NT2/D1 (cell line): Measurements from ENCODE around the gene NOL4L.

Source experiments
- DNase-seq: peaks from one replicate; pipeline ENCODE4 v3.0.0-alpha.2; 2011; ENCODE audit warnings: low read depth, low spot score
- H3K27me3 ChIP-seq: 2 replicates; pipeline ENCODE4 v1.6.0; 2011; ENCODE audit warnings: mild to moderate bottlenecking; ENCODE audit not compliant: insufficient read length, insufficient read depth
- H3K36me3 ChIP-seq: 2 replicates; pipeline ENCODE4 v1.6.1; 2011; ENCODE audit warnings: mild to moderate bottlenecking, low read length, mixed read lengths; ENCODE audit not compliant: insufficient read depth, insufficient read length
- H3K4me1 ChIP-seq: 2 replicates; pipeline ENCODE4 v1.5.1; 2011; ENCODE audit not compliant: insufficient read depth, insufficient read length
- H3K4me3 ChIP-seq: 2 replicates; pipeline ENCODE4 v1.5.1; 2011; ENCODE audit warnings: low read depth; ENCODE audit not compliant: insufficient read length
- H3K9ac ChIP-seq: 2 replicates; pipeline ENCODE4 v1.6.0; 2011; ENCODE audit warnings: low read depth; ENCODE audit not compliant: insufficient read length
- H3K9me3 ChIP-seq: 2 replicates; pipeline ENCODE4 v1.5.1; 2011; ENCODE audit warnings: mild to moderate bottlenecking, low read length; ENCODE audit not compliant: insufficient read depth
- SUZ12 ChIP-seq: IDR thresholded peaks from 2 replicates; pipeline ENCODE4 v1.6.1; 2011; ENCODE audit not compliant: insufficient read length, insufficient read depth; ENCODE audit errors: extremely low read depth
- YY1 ChIP-seq: IDR thresholded peaks from 2 replicates; pipeline ENCODE4 v1.6.1; 2011; ENCODE audit not compliant: insufficient read length, insufficient read depth
- ZNF274 ChIP-seq: IDR thresholded peaks from 2 replicates; pipeline ENCODE4 v1.6.1; 2011; ENCODE audit warnings: mild to moderate bottlenecking, low read depth, low read length

Gene NOL4L

DNA sequence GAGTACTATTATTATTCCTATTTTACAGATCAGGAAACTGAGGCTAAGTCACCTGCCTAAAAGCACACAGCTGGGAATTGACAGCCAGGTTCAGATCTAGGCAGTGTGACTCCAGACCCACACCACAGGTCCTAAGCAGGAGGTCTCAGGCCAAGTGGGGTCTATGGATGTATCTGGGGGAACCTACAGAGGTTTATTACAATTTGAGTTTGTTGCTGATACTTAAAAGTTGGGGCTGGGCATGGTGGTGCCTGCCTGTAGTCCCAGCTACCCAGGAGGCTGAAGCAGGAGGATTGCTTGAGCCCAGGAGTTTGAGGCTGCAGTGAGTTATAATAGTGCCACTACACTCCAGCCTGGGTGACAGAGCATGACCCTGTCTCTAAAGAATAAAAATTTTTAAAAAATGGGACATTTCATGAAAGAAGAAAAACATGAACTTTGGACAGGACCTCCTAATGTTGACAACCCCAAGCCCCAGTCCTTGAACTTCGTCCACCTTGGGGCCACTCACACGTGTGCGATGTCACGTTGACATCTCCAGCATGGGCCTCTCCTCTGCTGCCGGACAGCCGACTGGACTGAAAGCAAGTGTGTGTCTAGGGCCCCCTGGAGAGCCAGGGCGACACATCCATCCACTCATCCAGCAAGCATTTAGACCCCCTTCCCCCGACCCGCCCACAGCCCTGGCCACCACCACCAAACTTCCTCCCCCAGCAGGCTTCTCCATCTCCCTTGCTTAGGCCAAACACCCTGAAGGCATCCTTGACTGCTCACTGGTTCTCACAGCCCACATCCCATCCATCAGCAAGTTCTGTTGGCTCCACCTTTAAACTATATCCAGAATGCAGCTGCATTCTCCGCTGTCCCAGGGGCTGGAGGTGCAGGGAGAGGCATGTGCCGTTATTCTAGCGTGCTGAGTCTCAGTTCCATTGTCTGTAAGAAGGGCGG is 40.0 kb downstream of the NOL4L start:
- no peak for DNase-seq
- no peak for TF ChIP-seq SUZ12
- no peak for TF ChIP-seq YY1
- TF ChIP-seq ZNF274: no peak
- Histone ChIP-seq H3K4me3 (no peak overlapping the region), H3K9ac (no peak overlapping the region), H3K36me3 (no peaks in the 10 kb centered on the region), H3K27me3 (no peaks in the 10 kb centered on the region), H3K9me3 (no peaks in the 10 kb centered on the region; the same call in 1 of the 2 replicates), H3K4me1 (peaks cover 14% of the 10 kb centered on the region)

DNA sequence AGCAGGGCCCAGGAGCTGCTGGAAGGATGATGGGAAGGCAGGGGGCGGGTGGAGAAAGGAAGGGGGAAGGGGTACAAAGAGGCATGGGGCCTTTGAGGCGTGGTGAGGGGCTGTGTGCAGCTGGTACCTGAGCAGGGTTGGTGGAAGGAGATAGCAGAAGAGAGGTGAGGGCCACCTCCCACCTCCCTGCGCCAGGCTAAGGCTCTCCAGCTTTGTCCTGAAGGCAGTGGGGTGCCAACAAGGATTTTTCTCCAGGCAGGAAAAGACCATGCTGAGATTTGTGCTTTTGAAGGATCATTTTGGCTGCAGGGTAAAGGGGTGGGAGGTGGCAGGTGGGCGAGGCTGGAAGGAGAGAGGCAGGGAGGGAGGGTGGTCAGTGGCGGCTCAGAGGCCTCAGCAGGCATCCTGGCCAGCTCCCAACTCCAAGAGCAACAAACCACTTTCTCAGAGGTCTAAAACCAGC is 40.8 kb downstream of the NOL4L start:
- Histone ChIP-seq H3K4me1 (peaks cover 14% of the 10 kb centered on the region), H3K4me3 (no peak overlapping the region), H3K9ac (peak overlapping the region; percentile 21), H3K36me3 (no peaks in the 10 kb centered on the region), H3K9me3 (no peaks in the 10 kb centered on the region), H3K27me3 (no peaks in the 10 kb centered on the region)
- TF ChIP-seq SUZ12 (no peak), YY1 (no peak), ZNF274 (no peak)
- DNase-seq: no peak

- no peaks in the 10 kb centered on the region for H3K9me3 ChIP-seq
- no peaks in the 10 kb centered on the region for H3K36me3 ChIP-seq
- no peak overlapping the region for H3K9ac ChIP-seq
- no peak for DNase-seq
- no peak for TF ChIP-seq ZNF274
- no peak for TF ChIP-seq SUZ12
- no peak for TF ChIP-seq YY1
- H3K4me3 ChIP-seq: no peak overlapping the region
- H3K4me1 ChIP-seq: peaks cover 18% of the 10 kb centered on the region
- no peaks in the 10 kb centered on the region for H3K27me3 ChIP-seq
Observed at GRCh38 chr20:32543570-32544259, 41.4 kb downstream of the NOL4L start.

- Histone ChIP-seq H3K36me3 (no peaks in the 10 kb centered on the region), H3K4me1 (peaks cover 22% of the 10 kb centered on the region), H3K27me3 (peaks cover 9% of the 10 kb centered on the region), H3K4me3 (no peak overlapping the region), H3K9ac (no peak overlapping the region), H3K9me3 (no peaks in the 10 kb centered on the region)
- DNase-seq: no peak
- TF ChIP-seq ZNF274: no peak
- no peak for TF ChIP-seq YY1
- TF ChIP-seq SUZ12: no peak
Observed at GRCh38 chr20:32542259-32542615, 42.9 kb downstream of the NOL4L start.

DNA sequence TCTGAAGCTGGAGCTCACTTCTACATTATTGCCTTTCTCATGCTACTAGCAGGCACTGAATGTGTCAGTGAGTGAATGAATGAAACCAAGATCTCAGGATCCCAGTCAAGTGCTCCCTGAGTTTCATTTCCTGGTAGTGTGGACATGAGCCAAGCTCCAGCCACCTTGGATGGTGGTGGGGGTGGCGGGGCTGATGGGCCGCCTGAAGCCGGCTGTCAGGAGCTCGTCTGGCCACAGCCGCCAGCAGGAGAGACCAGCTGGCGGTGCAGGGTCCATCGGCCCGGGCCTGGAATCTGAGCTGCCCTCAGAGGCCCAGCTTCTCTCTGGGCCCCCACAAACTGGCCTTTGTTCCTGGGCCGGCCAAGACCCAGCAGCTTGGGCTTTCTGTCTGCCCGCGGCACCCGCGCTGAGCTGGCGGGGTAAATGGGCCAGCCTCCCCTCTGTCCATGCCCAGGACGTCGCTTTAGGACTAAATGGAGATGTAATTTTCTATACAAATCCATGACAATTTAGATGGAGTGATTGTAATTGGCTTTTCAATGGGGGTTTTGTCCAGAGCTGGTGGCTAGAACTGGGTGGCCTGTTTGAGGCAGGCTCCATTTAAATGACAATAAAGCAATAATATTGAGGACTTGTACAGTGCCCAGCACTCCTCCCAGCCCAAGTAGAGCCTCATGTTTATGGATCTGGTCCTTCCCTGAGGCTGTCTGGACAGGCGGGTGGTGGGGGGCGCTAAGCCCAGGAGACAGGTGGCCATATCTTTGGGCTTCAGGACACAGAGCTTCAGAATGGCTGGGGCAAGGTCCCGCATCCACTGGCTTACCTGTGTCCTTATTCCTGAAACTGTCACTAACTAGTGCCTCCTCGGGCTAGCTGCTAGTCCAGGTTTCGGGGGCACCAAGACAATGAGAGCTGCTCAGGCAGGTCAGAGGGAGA is 43.5 kb downstream of the NOL4L start:
- TF ChIP-seq ZNF274 (no peak), SUZ12 (no peak), YY1 (no peak)
- no peak for DNase-seq
- H3K27me3 ChIP-seq: peaks cover 13% of the 10 kb centered on the region
- no peak overlapping the region for H3K9ac ChIP-seq
- no peak overlapping the region for H3K4me3 ChIP-seq
- peaks cover 24% of the 10 kb centered on the region for H3K4me1 ChIP-seq
- H3K36me3 ChIP-seq: no peaks in the 10 kb centered on the region
- H3K9me3 ChIP-seq: no peaks in the 10 kb centered on the region

DNA sequence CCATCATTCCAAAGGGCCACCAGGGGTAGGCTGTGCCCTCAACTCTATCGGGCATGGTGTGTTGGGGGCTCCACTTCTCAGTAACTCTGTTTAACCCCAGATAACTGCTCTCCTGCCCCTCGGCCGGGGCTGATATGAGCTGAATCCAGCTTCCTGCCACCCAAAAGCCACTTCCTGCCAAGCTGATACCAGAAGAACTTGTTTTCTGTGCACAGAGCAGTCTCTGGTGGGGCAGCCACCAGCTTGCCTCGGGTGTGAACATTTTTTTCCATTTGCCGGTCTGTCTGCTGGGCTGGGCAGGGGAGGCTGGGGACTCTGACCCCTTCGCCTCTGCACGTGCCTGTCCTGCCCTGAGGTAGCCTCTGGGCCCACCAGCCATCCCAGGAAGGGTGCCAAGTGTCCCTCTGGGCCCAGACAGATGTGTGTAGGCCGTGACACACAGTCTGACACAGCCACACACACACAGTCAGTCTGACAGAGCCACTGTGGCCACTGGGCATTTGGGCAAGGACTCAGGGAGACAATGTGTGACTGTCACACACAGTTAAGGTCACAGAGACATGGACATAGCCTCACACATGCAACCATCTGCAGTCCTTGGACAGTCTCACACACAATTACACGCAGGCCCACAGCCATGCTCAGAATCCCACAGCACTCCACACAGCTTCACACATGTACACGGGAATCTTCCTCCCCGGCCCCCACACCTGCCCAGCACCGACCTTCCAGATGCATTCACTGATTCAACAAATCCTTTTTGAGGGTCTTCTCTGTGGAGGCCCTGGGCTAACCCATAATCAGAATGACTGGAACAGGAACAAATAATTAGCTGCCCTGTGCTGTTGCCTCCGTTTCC is 45.1 kb downstream of the NOL4L start:
- H3K36me3 ChIP-seq: no peaks in the 10 kb centered on the region
- H3K9me3 ChIP-seq: no peaks in the 10 kb centered on the region
- TF ChIP-seq YY1 (no peak), ZNF274 (no peak), SUZ12 (no peak)
- peaks cover 27% of the 10 kb centered on the region for H3K4me1 ChIP-seq
- DNase-seq: no peak
- no peak overlapping the region for H3K4me3 ChIP-seq
- peaks cover 13% of the 10 kb centered on the region for H3K27me3 ChIP-seq
- no peak overlapping the region for H3K9ac ChIP-seq
